Common myeloid progenitor, CD34-positive (primary cell): Measurements from ENCODE around the gene TPGS1.

Experiments
- CTCF ChIA-PET: fragments of 350-600 bp; sonication (Branson Sonifier 250); formaldehyde crosslinking; loops from one replicate; lab custom pipeline; 2021; ENCODE audit warnings: antibody characterized with exemption; lab: Charles Lee
- POLR2A ChIA-PET: fragments of 350-600 bp; sonication (Branson Sonifier 250); formaldehyde crosslinking; loops from one replicate; lab custom pipeline; 2021; ENCODE audit warnings: antibody characterized with exemption; lab: Charles Lee
- DNase-seq, 3 donors: peaks; one replicate each; pipeline versions ENCODE4 v3.0.0 to v3.0.0-alpha.2; 2013
- H3K27ac ChIP-seq, 2 experiments: 1 replicate in 1 of 2; 2 replicates in 1 of 2; pipeline ENCODE4 v1.7.0; 2013; ENCODE audit warnings: inconsistent platforms in 2 of 2, low read length in 2 of 2, mild to moderate bottlenecking in 2 of 2, low read depth in 1 of 2, moderate library complexity in 1 of 2; ENCODE audit not compliant: severe bottlenecking in 2 of 2, insufficient read depth in 1 of 2, poor library complexity in 1 of 2
- H3K27me3 ChIP-seq, 5 experiments: replicated peaks in 2 of 5; 1 replicate in 3 of 5; 2 replicates in 2 of 5; pipeline versions ENCODE4 v1.6.1 to v1.7.0; 2013; ENCODE audit warnings: low read length in 4 of 5, mild to moderate bottlenecking in 2 of 5, moderate library complexity in 2 of 5, inconsistent platforms in 1 of 5; ENCODE audit not compliant: insufficient read depth in 5 of 5, control insufficient read depth in 4 of 5
- H3K36me3 ChIP-seq, 4 experiments: 1 replicate in 2 of 4; 2 replicates in 2 of 4; pipeline versions ENCODE4 v1.6.1 to v1.7.0; 2013; ENCODE audit warnings: low read length in 3 of 4, control low read depth in 1 of 4, mild to moderate bottlenecking in 1 of 4; ENCODE audit not compliant: control insufficient read depth in 4 of 4, insufficient read depth in 4 of 4
- H3K4me1 ChIP-seq, 4 experiments: 1 replicate in 3 of 4; 2 replicates in 1 of 4; pipeline versions ENCODE4 v1.6.1 to v1.7.1; 2013; ENCODE audit warnings: low read length in 3 of 4, mild to moderate bottlenecking in 3 of 4, control low read depth in 1 of 4, inconsistent platforms in 1 of 4, moderate library complexity in 1 of 4; ENCODE audit not compliant: control insufficient read depth in 4 of 4, insufficient read depth in 4 of 4; ENCODE audit errors: control extremely low read depth in 1 of 4
- H3K4me3 ChIP-seq, 7 experiments: 1 replicate in 4 of 7; 2 replicates in 3 of 7; pipeline versions ENCODE4 v1.5.1 to v1.7.0; 2013; ENCODE audit warnings: mild to moderate bottlenecking in 7 of 7, low read length in 6 of 7, moderate library complexity in 6 of 7, inconsistent platforms in 2 of 7, low read depth in 2 of 7, control low read depth in 1 of 7; ENCODE audit not compliant: insufficient read depth in 4 of 7, control insufficient read depth in 1 of 7; ENCODE audit errors: extremely low read depth in 1 of 7
- H3K9me3 ChIP-seq, 5 experiments: 1 replicate in 4 of 5; 2 replicates in 1 of 5; pipeline versions ENCODE4 v1.6.1 to v1.7.1; 2013; ENCODE audit warnings: low read length in 4 of 5, mild to moderate bottlenecking in 2 of 5, inconsistent platforms in 1 of 5, low read depth in 1 of 5, moderate library complexity in 1 of 5; ENCODE audit not compliant: control insufficient read depth in 4 of 5, insufficient read depth in 2 of 5; ENCODE audit errors: control extremely low read depth in 1 of 5
- WGBS: methylation state at CpG from one replicate; pipeline ENCODE4 v1.1.5; 2013; ENCODE audit not compliant: insufficient coverage; 5-methylcytosine and 5-hydroxymethylcytosine counted together

The TPGS1 gene

DNA sequence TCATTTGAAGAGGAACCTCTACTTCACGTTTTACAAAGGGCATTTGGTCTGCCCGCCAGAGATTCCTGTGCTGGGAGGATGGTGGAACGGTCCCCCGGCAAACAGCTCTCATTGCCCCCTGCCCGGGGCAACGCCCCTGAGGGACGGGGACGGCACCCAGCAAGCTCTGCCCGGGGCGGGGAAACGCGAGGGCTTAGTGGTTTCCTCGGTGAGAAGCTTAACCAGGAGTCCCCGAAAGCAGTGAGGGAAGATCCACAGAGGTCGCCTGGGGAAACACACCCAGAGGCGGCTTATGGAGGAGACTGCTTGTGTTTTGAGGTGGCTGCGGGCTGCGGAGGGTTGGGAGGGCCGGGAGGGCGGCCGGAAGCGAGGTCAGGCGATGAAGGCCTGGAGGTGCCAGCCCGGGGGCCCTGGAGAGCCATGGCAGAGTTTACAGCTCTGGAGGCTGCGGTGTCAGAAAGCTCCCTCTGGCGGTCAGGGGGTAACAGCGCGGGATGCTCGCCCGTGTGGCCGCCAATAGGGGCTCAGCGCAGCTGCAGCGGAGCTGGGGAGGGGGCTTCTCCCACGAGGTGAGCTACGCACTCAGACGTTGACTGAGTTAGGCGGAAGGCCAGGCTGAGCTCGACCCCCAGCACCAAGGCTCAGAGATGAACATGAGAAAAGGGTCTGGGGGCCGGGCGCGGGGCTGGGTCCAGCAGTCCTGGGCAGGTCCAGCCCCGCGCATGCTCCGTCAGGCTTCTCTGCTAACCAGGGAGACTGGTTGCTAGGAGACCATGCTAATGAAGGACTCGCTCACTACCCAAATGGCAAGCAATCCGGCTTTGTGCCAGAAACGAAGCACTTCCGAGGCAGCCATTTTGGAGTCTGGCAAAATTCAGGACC, 652 bp upstream of the TPGS1 start:
- CTCF ChIA-PET, result interaction anchor here (0.7 to 4.7 kb wide), 10 partner anchors 9 to 172 kb away, joined by 3 to 23 read pairs (median 6); partner anchors contain the start of gene CDC34
- Histone ChIP-seq H3K9me3 (no peaks in the 10 kb centered on the region), H3K4me3 (peak overlapping the region; percentile 86 to 97 (median 93)), H3K27ac (peak overlapping the region; percentile 96 to 99), H3K27me3 (no peaks in the 10 kb centered on the region), H3K36me3 (peaks cover 0 to 12% (median 6%) of the 10 kb centered on the region in 4 experiments), H3K4me1 (peaks cover 0 to 40% (median 30%) of the 10 kb centered on the region in 4 experiments)
- POLR2A ChIA-PET, result interaction anchor here (1.2 kb wide), 1 partner anchor 18 kb away, joined by 5 read pairs; no protein-coding TSS in a partner anchor
- peak; percentile 96 to 100 (median 100) for DNase-seq
- under 1% methylated on average over 43 of the region's 48 CpGs for WGBS

DNA sequence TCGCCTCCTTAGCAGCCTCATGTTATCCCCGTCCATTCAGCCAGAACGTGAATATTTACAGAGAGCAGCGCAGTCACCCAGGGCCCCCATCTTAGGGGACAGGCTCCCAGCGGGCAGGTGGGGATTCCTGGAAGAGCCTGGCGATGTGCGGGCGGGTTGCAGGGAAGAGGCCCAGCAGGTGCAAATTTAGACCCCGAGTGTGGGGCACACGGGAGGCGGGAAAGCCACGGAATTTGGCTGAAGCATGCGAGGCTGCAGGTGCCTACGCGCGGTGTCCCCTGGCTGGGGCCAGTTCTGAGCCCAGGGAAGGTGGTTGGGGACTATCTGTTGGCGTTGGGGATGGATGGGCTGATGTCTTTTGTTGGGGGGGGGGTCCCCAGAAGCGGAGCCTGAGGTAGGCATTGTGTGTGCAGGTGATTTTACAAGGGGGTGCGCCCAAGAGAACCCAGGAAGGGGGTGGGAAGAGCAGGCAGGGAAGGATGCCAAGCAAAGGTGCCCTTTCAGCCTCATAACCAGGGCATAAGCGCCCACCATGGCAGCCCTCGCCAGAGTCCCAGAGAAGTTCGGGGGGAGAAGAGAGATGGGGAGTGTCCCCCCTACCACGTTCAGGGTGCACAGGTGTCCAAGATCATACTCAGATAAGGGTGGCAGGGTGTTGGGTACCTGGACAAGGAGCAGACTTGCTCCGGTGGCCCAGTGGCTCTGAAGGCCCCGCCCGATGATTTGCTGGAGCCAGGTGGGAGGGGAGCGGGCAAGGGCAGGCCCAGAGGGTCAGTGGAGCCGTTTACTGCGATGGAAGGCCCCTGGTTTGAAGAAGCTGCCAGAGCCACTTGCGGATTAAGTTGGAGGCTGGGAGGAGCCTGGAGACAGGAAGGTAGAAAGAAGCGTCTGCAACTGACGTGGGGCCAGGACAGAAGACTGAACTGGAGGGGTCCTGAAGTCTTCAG, 1.2 kb downstream of the TPGS1 start:
- no peak for DNase-seq
- Histone ChIP-seq H3K27me3 (no peaks in the 10 kb centered on the region), H3K9me3 (no peaks in the 10 kb centered on the region), H3K4me1 (peaks cover 0 to 37% (median 32%) of the 10 kb centered on the region in 4 experiments), H3K4me3 (peak overlapping the region; percentile 86 to 97 (median 93)), H3K36me3 (peaks cover 0 to 12% (median 6%) of the 10 kb centered on the region in 4 experiments), H3K27ac (no peak overlapping the region)
- WGBS, result 74% methylated on average over 28 of the region's 32 CpGs
- ChIA-PET CTCF (interaction anchor here (1.1 to 4.3 kb wide), 2 partner anchors 13 to 22 kb away, joined by 3 to 56 read pairs; partner anchors contain the start of gene CDC34), POLR2A (no interaction called here)

DNA sequence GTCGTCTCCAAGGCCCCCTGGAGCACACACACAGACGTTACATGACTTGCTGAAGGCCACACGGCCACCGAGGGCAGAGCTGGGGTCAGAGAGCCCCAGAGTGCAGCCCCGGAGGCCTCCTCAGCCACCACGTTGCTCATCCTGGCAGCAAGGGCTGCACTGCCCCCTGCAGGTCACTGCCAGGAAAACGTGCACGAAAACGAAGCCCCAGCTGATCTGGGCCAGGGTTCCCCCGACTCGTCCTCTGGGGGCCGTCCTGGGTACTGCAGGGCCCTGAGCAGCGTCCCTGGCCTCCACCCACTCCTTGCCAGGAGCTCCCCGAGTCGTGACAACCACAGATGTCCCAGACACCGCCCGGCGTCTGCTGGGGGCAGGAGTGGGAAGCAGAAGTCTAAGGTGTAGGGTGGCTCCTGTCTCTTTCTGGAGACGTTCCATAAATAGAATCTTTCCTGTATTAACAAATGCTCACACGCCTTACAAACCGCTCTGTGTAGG, 3.4 kb downstream of the TPGS1 start:
- Histone ChIP-seq H3K27ac (peak overlapping the region in 1 of 2 experiments; percentile 78), H3K4me1 (peaks cover 0 to 34% (median 31%) of the 10 kb centered on the region in 4 experiments), H3K36me3 (peaks cover 0 to 15% (median 11%) of the 10 kb centered on the region in 4 experiments), H3K4me3 (peak overlapping the region in 6 of 7 experiments; percentile 19 to 82 (median 63)), H3K9me3 (no peaks in the 10 kb centered on the region), H3K27me3 (no peaks in the 10 kb centered on the region)
- ChIA-PET POLR2A (interaction anchor here (0.6 to 2.3 kb wide), 5 partner anchors 21 to 624 kb away, joined by 3 to 10 read pairs (median 4); partner anchors contain the start of gene CDC34), CTCF (interaction anchor here (0.9 to 4.3 kb wide), 12 partner anchors 9 to 244 kb away, joined by 3 to 56 read pairs (median 4); partner anchors contain the start of gene CDC34)
- peak; percentile 93 to 96 (median 94) for DNase-seq
- 9% methylated on average over 19 of the region's 21 CpGs for WGBS

DNA sequence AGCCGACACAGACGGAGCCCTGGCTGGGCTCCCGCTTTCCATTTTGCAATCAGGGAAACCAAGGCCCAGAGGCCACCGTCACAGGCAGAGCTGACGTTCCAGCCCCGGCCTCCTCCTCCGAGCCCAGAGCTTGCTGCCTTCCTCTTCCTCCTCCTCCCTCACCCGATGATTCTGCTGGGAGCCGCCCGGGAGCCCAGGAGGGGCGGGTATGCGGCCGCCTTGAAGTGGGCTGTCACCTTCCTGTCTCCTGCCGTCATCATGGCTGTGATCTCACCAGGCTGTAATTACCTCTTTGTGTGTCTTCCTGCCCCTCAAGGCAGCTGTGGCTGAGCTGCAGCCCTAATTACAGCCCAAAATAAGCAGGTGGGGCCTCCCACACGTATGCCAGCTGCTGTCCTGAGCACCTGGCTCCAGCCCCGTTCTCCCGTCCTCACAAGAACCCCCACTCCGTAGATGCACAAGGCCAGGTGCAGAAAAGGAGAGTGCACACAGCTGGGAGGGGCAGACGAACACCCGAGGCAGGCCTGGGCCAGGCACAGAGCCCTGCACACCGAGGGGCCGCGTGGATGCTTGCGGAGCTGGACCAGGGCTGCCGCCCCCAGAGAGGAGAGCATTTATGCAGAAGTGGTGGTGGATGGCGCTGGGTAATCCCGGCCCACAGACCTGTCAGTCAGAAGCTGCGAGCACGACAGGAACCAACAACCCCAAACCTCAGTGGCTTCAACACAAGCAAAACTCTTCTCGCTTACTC, 4.0 kb downstream of the TPGS1 start:
- peak overlapping the region in 6 of 7 experiments; percentile 5 to 82 (median 63) for H3K4me3 ChIP-seq
- H3K27me3 ChIP-seq, result no peaks in the 10 kb centered on the region
- no peaks in the 10 kb centered on the region for H3K9me3 ChIP-seq
- WGBS, result 13% methylated on average over 23 of the region's 30 CpGs
- peak overlapping the region in 1 of 2 experiments; percentile 78 for H3K27ac ChIP-seq
- peaks cover 0 to 15% (median 11%) of the 10 kb centered on the region in 4 experiments for H3K36me3 ChIP-seq
- H3K4me1 ChIP-seq, result peaks cover 0 to 31% (median 28%) of the 10 kb centered on the region in 4 experiments
- POLR2A ChIA-PET, result interaction anchor here (0.6 to 2.3 kb wide), 4 partner anchors 20 to 1024 kb away, joined by 3 to 10 read pairs (median 5); partner anchors contain the start of gene CDC34
- DNase-seq, result peak; percentile 73 to 86 (median 85)
- CTCF ChIA-PET, result interaction anchor here (1.2 to 4.3 kb wide), 11 partner anchors 9 to 244 kb away, joined by 3 to 56 read pairs (median 4); partner anchors contain the start of gene CDC34

DNA sequence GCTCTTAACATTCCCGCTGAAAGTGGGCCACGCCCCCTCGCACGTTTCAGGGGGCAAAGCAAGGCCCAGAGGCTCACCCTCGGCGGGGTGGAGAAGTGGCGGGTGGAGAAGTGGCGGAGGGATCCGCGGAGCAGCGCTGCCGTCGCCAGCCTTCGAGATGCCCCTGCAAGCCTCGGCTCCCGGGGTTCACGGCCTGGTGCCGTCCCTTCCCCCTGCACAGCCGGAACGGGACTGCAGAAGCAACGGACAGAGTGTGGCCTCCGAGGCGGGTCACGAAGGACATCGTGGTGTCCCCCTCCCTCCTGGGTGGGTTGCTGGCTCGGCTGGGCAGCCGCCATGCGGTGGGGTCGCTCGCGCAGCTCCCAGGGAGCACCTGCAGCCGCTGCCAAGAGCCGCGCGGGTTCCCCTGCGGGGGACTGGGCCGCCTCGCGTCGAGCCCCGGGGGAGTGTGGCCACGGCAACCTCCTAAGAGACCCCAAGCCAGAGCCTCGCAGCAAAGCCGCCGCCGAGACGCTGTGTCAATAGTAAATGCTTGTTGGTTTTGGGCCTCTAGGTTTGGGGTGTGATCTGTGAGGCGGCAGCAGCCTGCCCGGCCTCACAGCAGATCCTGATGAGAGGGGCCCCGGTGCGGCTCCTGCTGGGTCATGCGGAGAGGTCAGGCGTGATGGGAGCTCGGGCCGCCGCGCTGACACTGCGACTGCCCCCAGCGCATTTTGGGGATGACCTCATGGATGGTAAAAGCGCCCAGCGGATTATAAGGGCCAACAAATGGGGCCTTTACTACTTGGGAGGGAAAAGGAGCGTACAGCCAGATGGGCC, 5.5 kb downstream of the TPGS1 start:
- ChIA-PET POLR2A (no interaction called here), CTCF (interaction anchor here (4.3 kb wide), 1 partner anchor 18 kb away, joined by 56 read pairs; the partner anchor contains the start of gene CDC34)
- peaks cover 0 to 28% (median 26%) of the 10 kb centered on the region in 4 experiments for H3K4me1 ChIP-seq
- H3K36me3 ChIP-seq, result peaks cover 0 to 15% (median 11%) of the 10 kb centered on the region in 4 experiments
- H3K9me3 ChIP-seq, result no peaks in the 10 kb centered on the region
- no peak overlapping the region for H3K27ac ChIP-seq
- WGBS, result 82% methylated on average over 43 of the region's 62 CpGs
- peak in 2 of 3 donors; percentile 33 to 51 for DNase-seq
- peak overlapping the region in 1 of 7 experiments; percentile 11 for H3K4me3 ChIP-seq
- no peaks in the 10 kb centered on the region for H3K27me3 ChIP-seq
